ENCODE data around the gene ARID1B. TPM values are rescaled to one million over a fixed set of nuclear protein-coding genes. Genes with fewer than 3 reads are reported as not detected.
A peak's percentile ranks its signal among the peaks of the same experiment; 100 is the strongest.

ARID1B gene
- total RNA-seq, 2 donors from 2014 or later = 65.1 to 99.4 TPM

- peaks cover 5% of the 10 kb centered on the region for H3K4me1 ChIP-seq (replicated peaks)
- no peak for DNase-seq (ENCODE audit: low spot score)
- 89% methylated on average over 11 of the region's 11 CpGs for WGBS
- no peaks in the 10 kb centered on the region for H3K27me3 ChIP-seq (replicated peaks; ENCODE audit: insufficient read depth)
- H3K27ac ChIP-seq = no peak overlapping the region
- H3K9me3 ChIP-seq = no peaks in the 10 kb centered on the region
- no peak overlapping the region for H3K4me3 ChIP-seq
- H3K36me3 ChIP-seq = no peaks in the 10 kb centered on the region
- intact Hi-C loops (cut with DNase I) = no loop called here
- TF ChIP-seq CTCF (IDR thresholded peaks at IDR 0.05) (no peak), POLR2AphosphoS5 (IDR thresholded peaks at IDR 0.05) (no peak)
These were observed 29.9 kb downstream of the ARID1B start for GRCh38 chr6:156807028-156807427.

- TF ChIP-seq POLR2AphosphoS5 (IDR thresholded peaks at IDR 0.05) (no peak), POLR2A (IDR thresholded peaks at IDR 0.05) (no peak), CTCF (IDR thresholded peaks at IDR 0.05) (no peak)
- H3K4me3 ChIP-seq = no peak overlapping the region
These were observed 30.6 kb downstream of the ARID1B start for GRCh38 chr6:156807795-156808194.

GRCh38 chr6:156808287-156808686 lies 31.1 kb downstream of the ARID1B start:
- Histone ChIP-seq H3K27me3 (replicated peaks; ENCODE audit: insufficient read depth) (no peaks in the 10 kb centered on the region), H3K36me3 (no peaks in the 10 kb centered on the region), H3K4me1 (replicated peaks) (peaks cover 5% of the 10 kb centered on the region), H3K4me3 (no peak overlapping the region), H3K9me3 (no peaks in the 10 kb centered on the region), H3K27ac (no peak overlapping the region)
- TF ChIP-seq CTCF (IDR thresholded peaks at IDR 0.05) (no peak), POLR2A (IDR thresholded peaks at IDR 0.05) (no peak), POLR2AphosphoS5 (IDR thresholded peaks at IDR 0.05) (no peak)
- no peak for DNase-seq (ENCODE audit: low spot score)
- 21% methylated on average over 2 of the region's 2 CpGs for WGBS
- intact Hi-C loops (cut with DNase I) = no loop called here

More at GRCh38 chr6:156807795-156808194, 30.6 kb downstream of the ARID1B start:
- Histone ChIP-seq H3K36me3 (no peaks in the 10 kb centered on the region), H3K4me1 (replicated peaks) (peaks cover 5% of the 10 kb centered on the region), H3K9me3 (no peaks in the 10 kb centered on the region), H3K27ac (no peak overlapping the region), H3K27me3 (replicated peaks; ENCODE audit: insufficient read depth) (no peaks in the 10 kb centered on the region)
- intact Hi-C loops (cut with DNase I) = no loop called here
- WGBS = 67% methylated on average over 6 of the region's 6 CpGs
- no peak for DNase-seq (ENCODE audit: low spot score)

- DNase-seq (ENCODE audit: low spot score) = no peak
- intact Hi-C loops (cut with DNase I) = no loop called here
- TF ChIP-seq POLR2AphosphoS5 (IDR thresholded peaks at IDR 0.05) (peak; percentile 40), CTCF (IDR thresholded peaks at IDR 0.05) (no peak), POLR2A (IDR thresholded peaks at IDR 0.05) (no peak)
These were observed 31.9 kb downstream of the ARID1B start for GRCh38 chr6:156809034-156809433.

GRCh38 chr6:156809446-156810178 lies 32.4 kb downstream of the ARID1B start:
- Histone ChIP-seq H3K9me3 (no peaks in the 10 kb centered on the region), H3K27me3 (replicated peaks; ENCODE audit: insufficient read depth) (no peaks in the 10 kb centered on the region), H3K4me1 (replicated peaks) (peaks cover 5% of the 10 kb centered on the region), H3K27ac (no peak overlapping the region), H3K4me3 (no peak overlapping the region), H3K36me3 (no peaks in the 10 kb centered on the region)
- intact Hi-C loops (cut with DNase I) = no loop called here
- DNase-seq (ENCODE audit: low spot score) = no peak
- 78% methylated on average over 2 of the region's 2 CpGs for WGBS
- TF ChIP-seq POLR2AphosphoS5 (IDR thresholded peaks at IDR 0.05) (no peak), POLR2A (IDR thresholded peaks at IDR 0.05) (no peak), CTCF (IDR thresholded peaks at IDR 0.05) (no peak)

More at GRCh38 chr6:156809034-156809433, 31.9 kb downstream of the ARID1B start:
- H3K27me3 ChIP-seq (replicated peaks; ENCODE audit: insufficient read depth) = no peaks in the 10 kb centered on the region
- 38% methylated on average over 4 of the region's 4 CpGs for WGBS
- no peaks in the 10 kb centered on the region for H3K36me3 ChIP-seq
- H3K27ac ChIP-seq = no peak overlapping the region
- H3K4me1 ChIP-seq (replicated peaks) = peaks cover 5% of the 10 kb centered on the region
- H3K9me3 ChIP-seq = no peaks in the 10 kb centered on the region
- no peak overlapping the region for H3K4me3 ChIP-seq

Measured in prostate gland (tissue), 2 donors.